Measurements from ENCODE around the gene CAMK2B.

GRCh38 chr7:44220046-44220357, 105.4 kb downstream of the CAMK2B start:
- TF ChIP-seq CTCF (IDR thresholded peaks at IDR 0.05): no peak
- TF ChIP-seq EZH2 (IDR thresholded peaks at IDR 0.05): no peak
